ENCODE data around the gene ASIC1.

ASIC1 gene

GRCh38 chr12:50041062-50041860, 16.1 kb upstream of the ASIC1 start:
- no peak for DNase-seq

DNA sequence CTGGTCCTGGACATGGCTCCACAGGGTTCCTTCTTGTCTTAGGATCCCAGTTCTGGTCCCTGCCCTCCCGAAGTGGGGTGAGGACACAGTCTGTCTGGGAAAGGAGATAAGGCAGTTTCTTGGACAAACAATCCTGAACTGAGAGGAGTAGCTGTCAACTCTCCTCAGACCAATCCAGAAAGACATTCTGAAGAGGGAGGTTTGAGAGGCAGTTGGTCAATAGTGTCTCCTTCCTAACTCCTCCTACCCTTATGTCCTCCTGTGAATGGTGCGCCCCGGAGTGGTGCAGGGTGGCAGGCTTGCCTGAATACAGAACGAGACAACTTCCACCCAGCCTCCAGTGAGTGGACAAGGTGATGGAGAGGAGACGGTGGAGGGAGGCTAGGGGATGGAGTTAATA, 15.4 kb upstream of the ASIC1 start:
- DNase-seq = no peak

- no peak for DNase-seq
Observed at GRCh38 chr12:50042693-50043092, 14.7 kb upstream of the ASIC1 start.

DNA sequence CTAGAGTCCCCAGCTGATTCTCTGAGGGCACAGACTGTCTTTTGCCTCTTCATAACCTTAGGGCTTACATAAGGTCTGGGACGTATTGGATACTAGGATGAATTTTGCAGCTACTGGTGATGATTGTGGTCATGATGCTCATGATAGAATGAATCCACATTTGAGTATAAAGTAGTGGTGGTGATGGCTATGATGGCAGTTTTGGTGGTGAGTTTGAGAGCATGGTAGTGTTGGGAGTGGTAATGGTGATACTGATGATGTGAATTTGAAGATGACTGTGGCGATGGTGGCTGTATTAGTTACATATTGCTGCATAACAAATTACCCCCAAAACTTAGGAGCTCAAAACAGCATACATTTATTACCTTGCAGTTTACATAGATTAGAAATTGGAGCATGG, 14.1 kb upstream of the ASIC1 start:
- DNase-seq = no peak

DNA sequence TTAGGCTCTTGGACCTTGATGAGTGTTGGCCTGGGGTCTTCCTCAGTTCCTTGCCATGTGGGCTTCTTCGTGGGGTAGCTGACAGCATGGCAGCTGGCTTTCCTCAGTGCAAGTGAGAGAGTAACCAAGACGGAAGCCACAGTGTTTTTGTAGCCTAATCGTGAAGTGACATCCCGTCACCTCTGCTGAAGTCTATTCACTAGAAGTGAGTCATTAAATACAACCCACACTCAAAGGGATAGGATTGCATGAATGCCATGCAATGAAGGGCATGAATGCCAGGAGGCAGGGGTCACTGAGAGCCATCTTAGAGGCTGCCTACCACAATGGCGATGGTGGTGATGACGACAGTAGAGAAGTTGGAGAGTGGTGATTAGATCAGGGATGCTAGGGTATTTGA, 13.5 kb upstream of the ASIC1 start:
- no peak for DNase-seq

DNA sequence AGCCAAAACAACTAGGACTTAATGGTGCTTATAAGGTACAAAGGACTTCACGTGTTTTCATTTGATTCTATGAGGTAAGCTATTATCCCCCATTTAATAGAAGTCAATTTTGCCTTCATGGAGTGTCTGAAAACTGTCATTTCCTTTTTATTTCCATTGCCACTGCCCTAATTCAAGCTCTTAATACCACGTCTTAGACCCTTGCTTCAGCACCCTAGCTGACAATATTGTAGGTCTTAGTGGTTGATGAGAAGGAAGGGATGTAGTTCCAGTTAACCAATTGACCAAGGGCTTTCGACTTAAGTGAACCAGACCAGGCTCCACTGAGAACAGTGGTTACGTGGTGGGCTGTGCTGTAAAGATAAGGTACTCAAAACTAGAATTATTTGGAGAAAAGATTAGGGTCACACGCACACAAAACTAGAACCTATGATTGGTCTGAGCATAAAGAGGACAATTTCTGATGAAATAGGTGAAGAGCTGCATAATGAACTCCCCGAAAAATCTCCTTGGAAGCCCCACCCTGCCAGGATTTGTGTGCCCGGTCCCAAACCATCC, 9.6 kb upstream of the ASIC1 start:
- DNase-seq = no peak

GRCh38 chr12:50049254-50050118, 7.9 kb upstream of the ASIC1 start:
- DNase-seq = no peak

DNA sequence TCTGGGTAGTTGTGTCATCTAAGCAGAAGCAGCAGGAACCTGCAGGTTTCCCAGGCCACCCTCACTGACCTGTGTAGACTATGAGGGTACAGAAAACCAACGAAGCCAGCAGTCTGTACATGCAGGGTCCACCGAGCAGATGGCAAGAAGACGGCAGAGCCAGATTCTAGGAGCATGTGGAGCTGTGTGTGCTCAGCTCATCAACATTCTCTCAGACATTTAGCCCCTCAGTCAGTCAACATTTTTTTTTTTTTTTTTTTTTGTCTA, 7.3 kb upstream of the ASIC1 start:
- no peak for DNase-seq

GRCh38 chr12:50050410-50051098, 6.8 kb upstream of the ASIC1 start:
- no peak for DNase-seq

DNA sequence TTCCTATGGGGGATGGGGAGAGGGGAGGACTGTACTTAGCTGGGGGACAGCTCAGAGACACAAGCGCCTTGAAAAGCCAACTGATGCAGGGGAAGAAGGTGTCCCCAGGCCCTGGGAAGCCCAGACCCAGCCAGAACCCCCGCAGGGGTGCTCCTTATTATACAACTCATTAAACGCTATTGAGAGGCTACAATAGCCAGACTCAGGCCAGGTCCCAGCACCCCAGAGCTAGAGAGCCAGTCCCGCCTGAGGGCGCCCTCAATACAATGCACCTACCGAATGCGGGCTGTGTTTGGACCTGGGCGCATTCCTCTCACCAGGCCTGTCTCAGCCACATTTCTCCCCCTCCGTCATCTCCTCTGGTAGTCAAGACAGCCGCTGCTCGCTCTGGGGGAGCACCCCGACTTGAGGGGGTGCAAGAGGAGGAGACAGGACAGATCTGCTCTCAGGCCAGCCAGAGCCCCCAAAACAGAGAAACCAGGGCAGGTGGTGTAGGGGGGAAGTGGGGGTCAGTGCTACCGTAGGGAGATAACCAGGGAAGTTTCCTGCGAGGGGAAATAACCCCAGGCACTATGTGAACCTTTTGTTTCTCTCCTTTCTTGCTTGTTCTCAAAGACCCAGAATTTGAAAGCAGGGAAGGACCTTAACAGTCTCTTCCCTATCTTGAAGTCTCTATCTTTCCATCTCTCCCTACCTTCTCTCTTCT, 6.1 kb upstream of the ASIC1 start:
- DNase-seq = no peak

DNA sequence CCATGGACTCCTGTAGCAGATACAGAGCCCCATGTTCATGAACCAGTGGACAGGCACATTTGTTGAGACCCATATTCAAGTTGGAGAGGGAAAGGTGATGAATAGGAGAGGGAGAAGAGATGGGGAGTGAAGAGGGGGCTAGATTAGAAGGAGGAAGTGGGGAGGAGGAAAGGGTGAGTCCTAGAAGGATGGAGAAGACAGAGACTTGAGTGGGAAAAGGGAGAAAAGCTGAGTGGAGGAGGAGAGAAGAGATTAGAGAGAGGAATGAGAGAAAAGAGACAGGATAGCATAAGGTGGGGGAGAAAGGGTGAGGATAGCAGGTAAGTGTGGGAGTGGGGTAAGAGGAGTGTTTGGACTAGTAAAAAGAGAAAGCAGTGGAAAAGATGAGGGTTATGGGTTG, 4.9 kb upstream of the ASIC1 start:
- no peak for DNase-seq

DNA sequence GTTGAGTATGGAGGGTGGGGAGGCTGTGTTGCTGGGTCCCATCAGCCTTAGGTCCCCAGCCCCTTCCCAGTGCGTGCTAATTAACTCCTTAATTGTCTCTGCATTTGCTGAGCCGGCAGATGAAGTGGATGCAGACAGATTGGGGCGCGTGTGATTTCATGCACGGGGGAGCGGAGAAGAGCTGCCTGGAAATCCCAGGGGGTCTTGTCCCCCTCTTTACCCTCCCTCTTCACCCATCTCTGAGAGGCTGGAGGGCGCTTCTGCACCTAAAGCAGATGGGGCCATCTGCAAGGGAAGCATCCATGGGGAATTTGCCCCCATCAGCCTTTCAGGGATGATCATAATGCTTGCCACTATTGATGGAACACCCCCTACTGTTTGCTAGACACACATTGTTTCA, 4.4 kb upstream of the ASIC1 start:
- no peak for DNase-seq

GRCh38 chr12:50053583-50053982, 3.8 kb upstream of the ASIC1 start:
- no peak for DNase-seq

DNA sequence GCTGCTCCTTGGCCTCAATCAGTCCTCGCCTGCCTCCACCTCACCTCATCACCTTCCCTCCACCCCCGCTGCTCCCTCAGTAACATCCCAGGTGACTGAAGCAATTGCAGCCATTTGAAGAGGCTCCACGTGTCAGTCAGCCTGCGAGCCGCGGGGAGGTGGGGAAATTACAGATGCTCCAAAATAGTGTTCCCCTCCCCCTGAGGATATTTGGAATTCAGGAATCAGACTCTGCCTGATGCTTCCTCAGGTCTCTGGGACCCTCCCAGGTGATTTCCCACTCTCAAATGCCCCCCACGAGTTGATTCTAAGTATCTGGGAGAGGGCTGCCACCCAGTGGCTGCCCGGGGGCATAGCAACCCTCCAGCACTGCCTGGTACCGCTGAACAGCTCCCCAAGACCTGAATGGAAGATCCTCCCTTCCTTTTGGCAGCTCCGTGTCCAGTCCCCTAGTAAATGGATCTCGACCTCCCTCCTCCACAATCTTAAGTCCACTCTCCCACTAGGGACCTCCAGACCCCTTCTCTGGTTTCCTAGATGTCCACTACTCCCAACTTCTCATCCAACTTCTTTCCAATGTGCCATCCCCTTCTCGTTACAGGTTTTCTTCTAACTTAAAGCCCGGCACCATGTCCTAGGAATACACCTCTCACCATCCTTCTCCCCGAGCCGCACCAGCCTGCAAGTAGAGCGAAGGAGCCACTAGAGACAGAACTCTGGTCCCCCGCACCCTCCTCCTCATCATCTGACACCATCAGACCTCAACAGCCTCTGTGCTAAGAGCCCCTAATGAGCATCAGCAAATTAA, 1.4 kb upstream of the ASIC1 start:
- no peak for DNase-seq

GRCh38 chr12:50056639-50056976, 788 bp upstream of the ASIC1 start:
- DNase-seq = no peak

DNA sequence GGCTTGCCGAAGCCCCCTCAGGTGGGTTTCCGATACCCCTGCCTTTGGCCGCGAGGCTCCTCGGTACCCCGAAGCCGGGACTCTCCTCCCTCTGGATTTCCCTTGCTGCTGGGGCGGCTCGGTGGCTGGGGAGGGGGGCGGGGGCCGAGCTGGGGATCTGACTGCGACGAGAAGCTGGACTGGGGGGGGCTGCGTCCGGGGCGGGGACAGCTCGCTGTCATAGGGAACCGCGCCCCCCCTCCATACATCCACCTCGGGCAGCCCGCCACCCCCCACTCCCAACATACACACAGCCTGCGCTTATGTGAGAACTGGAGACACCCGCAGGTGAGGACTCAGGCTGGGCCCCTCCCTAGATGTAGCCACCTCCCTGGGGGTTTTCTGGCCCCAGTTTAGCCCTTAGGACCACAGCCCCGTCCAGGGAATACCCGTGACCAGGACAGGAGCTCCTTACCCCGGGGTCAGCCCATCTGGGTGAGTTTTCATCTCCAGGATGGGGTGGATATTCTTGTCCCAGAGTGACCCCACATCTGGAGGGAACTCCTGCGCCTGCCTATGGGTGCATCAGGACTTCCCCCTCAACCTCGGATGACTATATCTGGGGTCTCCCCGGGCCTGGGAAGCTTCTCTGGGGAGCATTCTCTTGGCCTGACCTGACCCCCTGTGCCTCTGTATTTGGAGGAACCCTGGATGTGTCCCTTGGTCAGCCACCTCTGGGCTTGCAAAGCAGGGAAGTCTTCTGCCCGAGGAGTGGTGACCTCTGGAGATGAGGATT, 687 bp downstream of the ASIC1 start:
- no peak for DNase-seq

DNA sequence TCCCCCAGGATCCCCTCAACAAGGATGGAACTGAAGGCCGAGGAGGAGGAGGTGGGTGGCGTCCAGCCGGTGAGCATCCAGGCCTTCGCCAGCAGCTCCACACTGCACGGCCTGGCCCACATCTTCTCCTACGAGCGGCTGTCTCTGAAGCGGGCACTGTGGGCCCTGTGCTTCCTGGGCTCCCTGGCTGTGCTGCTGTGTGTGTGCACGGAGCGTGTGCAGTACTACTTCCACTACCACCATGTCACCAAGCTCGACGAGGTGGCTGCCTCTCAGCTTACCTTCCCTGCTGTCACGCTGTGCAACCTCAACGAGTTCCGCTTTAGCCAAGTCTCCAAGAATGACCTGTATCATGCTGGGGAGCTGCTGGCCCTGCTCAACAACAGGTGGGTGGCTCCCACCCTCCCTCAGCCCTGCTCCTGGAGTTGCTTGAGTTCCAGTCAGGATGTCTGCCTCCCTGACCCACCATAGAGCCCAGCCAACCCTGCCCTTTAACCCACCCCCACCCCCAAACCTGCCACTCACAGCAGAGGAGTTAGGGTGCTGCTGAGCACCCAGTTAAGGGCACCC, 1.4 kb downstream of the ASIC1 start:
- DNase-seq = no peak

DNA sequence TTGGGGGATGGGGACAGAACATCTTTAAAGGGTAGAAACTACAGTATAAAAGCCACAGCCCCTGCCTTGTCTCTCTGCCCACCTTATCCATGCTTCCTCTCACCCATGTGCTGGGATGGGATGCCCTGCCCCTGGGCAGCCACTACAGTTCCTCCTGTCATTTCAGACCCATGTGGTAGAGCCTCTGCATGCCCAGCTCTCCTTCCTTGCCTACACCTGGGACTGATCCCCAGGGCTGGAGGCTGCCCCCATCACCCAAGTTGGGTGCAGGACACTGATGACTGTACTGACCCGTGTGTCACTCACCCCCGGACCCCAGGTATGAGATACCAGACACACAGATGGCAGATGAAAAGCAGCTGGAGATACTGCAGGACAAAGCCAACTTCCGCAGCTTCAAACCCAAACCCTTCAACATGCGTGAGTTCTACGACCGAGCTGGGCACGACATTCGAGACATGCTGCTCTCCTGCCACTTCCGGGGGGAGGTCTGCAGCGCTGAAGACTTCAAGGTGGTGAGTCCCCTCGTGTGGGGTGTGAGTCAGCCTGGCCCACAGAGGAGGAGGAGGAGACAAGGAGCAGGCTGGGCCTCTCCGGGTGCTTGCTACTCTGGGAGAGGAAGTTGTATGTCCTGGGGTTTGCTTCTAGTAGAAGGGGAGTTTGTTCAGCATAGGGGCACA, 2.2 kb downstream of the ASIC1 start:
- DNase-seq = no peak

GRCh38 chr12:50060120-50060468, 2.7 kb downstream of the ASIC1 start:
- no peak for DNase-seq

DNA sequence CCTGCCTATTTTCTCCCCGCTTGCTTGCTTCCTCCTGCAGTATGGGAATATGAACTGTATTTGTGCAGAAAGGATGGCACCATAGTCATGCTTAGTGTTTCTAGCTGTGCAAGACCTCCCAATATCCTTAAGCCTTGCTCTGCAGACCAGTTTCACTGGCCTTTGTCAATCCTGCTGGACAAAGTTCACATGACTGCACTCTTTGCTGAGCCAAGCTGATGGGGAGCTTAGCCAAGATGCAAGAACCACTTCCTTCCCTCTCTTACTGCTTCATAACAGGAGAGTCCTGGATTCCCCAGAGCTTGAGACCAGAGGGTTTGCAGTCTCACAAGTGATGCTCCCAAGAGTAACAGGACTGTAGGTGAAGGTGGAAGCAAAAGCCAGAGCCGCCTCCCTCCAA, 3.8 kb downstream of the ASIC1 start:
- DNase-seq = no peak
